Heart left ventricle (tissue), 16 donors: ENCODE measurements around the gene SLC22A23. TPM values are rescaled to one million over a fixed set of nuclear protein-coding genes. Genes with fewer than 3 reads are reported as not detected.

Experiments
- ATAC-seq, 4 donors: fragments of 200-7000 bp; cut with Tn5 transposase; one replicate each; pipeline ENCODE4 v1.9.1; 2020 to 2022; ENCODE audit warnings: moderate library complexity in 4 of 4, mild to moderate bottlenecking in 3 of 4, moderate number of reproducible peaks in 1 of 4
- DNase-seq, 5 donors: peaks; one replicate each; pipeline ENCODE4 v3.0.0-alpha.2; 2020
- H3K27ac ChIP-seq, 12 donors: fragments of 200-600 bp; sonication (generic) in 4 of 12; one replicate each; pipeline versions ENCODE4 v1.5.0 to v1.8.0; 2016 to 2022; ENCODE audit warnings: mild to moderate bottlenecking in 2 of 12
- H3K27me3 ChIP-seq, 9 donors: fragments of 200-600 bp; sonication (generic) in 2 of 9; one replicate each; pipeline versions ENCODE4 v1.5.1 to v1.8.0; 2016 to 2022; ENCODE audit warnings: mild to moderate bottlenecking in 3 of 9
- H3K36me3 ChIP-seq, 9 donors: fragments of 200-600 bp; sonication (generic) in 2 of 9; one replicate each; pipeline versions ENCODE4 v1.5.0 to v1.8.0; 2018 to 2022; ENCODE audit warnings: mild to moderate bottlenecking in 2 of 9
- H3K4me1 ChIP-seq, 12 donors: fragments of 200-600 bp; sonication (generic) in 4 of 12; one replicate each; pipeline versions ENCODE4 v1.5.0 to v1.8.0; 2016 to 2022; ENCODE audit warnings: mild to moderate bottlenecking in 3 of 12
- H3K4me3 ChIP-seq, 12 donors: fragments of 200-600 bp; sonication (generic) in 4 of 12; one replicate each; pipeline versions ENCODE4 v1.5.0 to v1.8.0; 2017 to 2022; ENCODE audit warnings: mild to moderate bottlenecking in 9 of 12, moderate library complexity in 4 of 12
- H3K9me3 ChIP-seq, 12 donors: fragments of 200-600 bp; sonication (generic) in 4 of 12; one replicate each; pipeline versions ENCODE4 v1.5.0 to v1.8.0; 2016 to 2022; ENCODE audit warnings: mild to moderate bottlenecking in 1 of 12
- CTCF ChIP-seq, 12 donors: fragments of 200-600 bp; sonication (generic) in 4 of 12; IDR thresholded peaks; one replicate each; pipeline versions ENCODE4 v1.5.0 to v1.8.0; 2018 to 2022; ENCODE audit warnings: antibody characterized with exemption in 12 of 12, mild to moderate bottlenecking in 5 of 12
- POLR2A ChIP-seq, 2 donors: fragments of 450-650 bp; IDR thresholded peaks; one replicate each; pipeline ENCODE4 v1.6.1; 2017; ENCODE audit warnings: antibody characterized with exemption in 2 of 2, mild to moderate bottlenecking in 2 of 2, moderate library complexity in 2 of 2
- WGBS, 4 donors: extraction: QIAGEN DNeasy Blood & Tissue Kit in 2 of 4; methylation state at CpG; one replicate each; pipeline versions ENCODE4 v1.1.5 to v1.1.7; 2013 to 2018; 5-methylcytosine and 5-hydroxymethylcytosine counted together
- intact Hi-C, 10 donors: fragments of 100-400 bp; cut with DNase I; formaldehyde crosslinking; loops; one replicate each; pipeline versions ENCODE4 v1.11.1 to v1.14.2; 2022
- polyA plus RNA-seq, 2 donors: library from polyadenylated mRNA; stranded (reverse); fragments of 200-250 nt; gene quantifications; one replicate each; pipeline ENCODE4 v1.2.3, GENCODE V29; 2013
- total RNA-seq, 9 donors: library from RNA; depleted of rRNA in 2 of 9; stranded (reverse); fragments of >200 nt in 2 of 9; fragmentation: NEBNext Ultra II Directional in 3 of 9; extraction: Animal tissue kit (Norgen Biotek cat#: 25700) in 3 of 9; gene quantifications; one replicate each; pipeline versions ENCODE4 v1.1.0 to v1.2.4, GENCODE V29; 2016 to 2023
- donor health status: ischemic (EF 13 %, LVEDD 7.1; RV severe dilation, severe dysfunction).
- donor health status: healthy with polysubstance abuse.
- donor health status: DM: no; HTN: yes; CAD: no.
- donor health status: DM: no; HTN: no; CAD: no.
- donor health status: ischemic (EF 25% LVEDD 6.9; RV normal size, moderate dysfunction).
- donor health status: ischemic (EF 25% LVEDD 5.7; RV mildly dilated, moderate dysfunction).
- donor health status: healthy.
- donor health status: DM: yes; HTN: yes; CAD: no.
- donor health status: ischemic (EF 35%, LVEDD 5.7; RV mildly dilated, moderate dysfunction).
- donor health status: nonischemic (EF 11% LVEDD 7.7; RV severe dilation, severe dysfunction).
- donor health status: DM: yes; HTN: yes; CAD: no.
- donor health status: PGD.
- donor health status: ischemic (EF 29% LVEDD 5.4; RV normal size, mild dysfunction).
- donor health status: nonischemic (EF 23%, LVEDD 6.1; RV moderate dilation, normal function).

Gene SLC22A23
- total and polyA plus RNA-seq, 11 donors = 2.9 to 12.4 (median 5.2) TPM

- 68 to 78% (median 73%) methylated on average over 8 of the region's 8 CpGs for WGBS, 4 donors
- H3K9me3 ChIP-seq = no peaks in the 10 kb centered on the region
- TF ChIP-seq CTCF (IDR thresholded peaks at IDR 0.05) = no peak
- TF ChIP-seq POLR2A (IDR thresholded peaks at IDR 0.05) = no peak
- no peaks in the 10 kb centered on the region for H3K27me3 ChIP-seq
- no peak overlapping the region for H3K27ac ChIP-seq
- no peak for DNase-seq
- H3K4me1 ChIP-seq = peaks cover 0 to 19% (median 11%) of the 10 kb centered on the region in 12 donors
- intact Hi-C loops = no loop called here
- no peak overlapping the region for H3K4me3 ChIP-seq
- no peak for ATAC-seq
- no peaks in the 10 kb centered on the region for H3K36me3 ChIP-seq
Observed at GRCh38 chr6:3350252-3350796, 106.5 kb downstream of the SLC22A23 start.

GRCh38 chr6:3349388-3350251 lies 107.2 kb downstream of the SLC22A23 start:
- 90 to 92% (median 91%) methylated on average over 8 of the region's 8 CpGs for WGBS, 4 donors
- Histone ChIP-seq H3K9me3 (no peaks in the 10 kb centered on the region), H3K4me1 (peaks cover 0 to 12% (median 5%) of the 10 kb centered on the region in 12 donors), H3K36me3 (no peaks in the 10 kb centered on the region), H3K27ac (no peak overlapping the region), H3K4me3 (no peak overlapping the region), H3K27me3 (no peaks in the 10 kb centered on the region)
- TF ChIP-seq CTCF (IDR thresholded peaks at IDR 0.05) (no peak), POLR2A (IDR thresholded peaks at IDR 0.05) (no peak)
- no peak for ATAC-seq
- DNase-seq = no peak
- intact Hi-C loops = no loop called here

GRCh38 chr6:3348821-3349220 lies 108.0 kb downstream of the SLC22A23 start:
- no peak for ATAC-seq
- intact Hi-C loops = no loop called here

More at GRCh38 chr6:3348821-3349220, 108.0 kb downstream of the SLC22A23 start:
- Histone ChIP-seq H3K27me3 (no peaks in the 10 kb centered on the region), H3K9me3 (no peaks in the 10 kb centered on the region), H3K4me1 (peaks cover 0 to 10% (median 4%) of the 10 kb centered on the region in 12 donors), H3K27ac (no peak overlapping the region), H3K4me3 (no peak overlapping the region), H3K36me3 (no peaks in the 10 kb centered on the region)
- no peak for DNase-seq
- TF ChIP-seq POLR2A (IDR thresholded peaks at IDR 0.05) = no peak
- no peak for TF ChIP-seq CTCF (IDR thresholded peaks at IDR 0.05)
- WGBS, 4 donors = 84 to 93% (median 86%) methylated on average over 5 to 7 of the region's 7 CpGs
